Frontal cortex (tissue), 4 donors: ENCODE results near the gene CNKSR3. TPM values are rescaled to one million over a fixed set of nuclear protein-coding genes. Genes with fewer than 3 reads are reported as not detected.

ENCODE experiments used
- DNase-seq, 2 donors: peaks; one replicate each; pipeline ENCODE4 v3.0.0; 2012; ENCODE audit warnings: low spot score in 2 of 2
- FAIRE-seq: peaks from 2 replicates; lab custom pipeline; 2012; peaks lifted over from hg19 to GRCh38; lab: Jason Lieb, UNC
- total RNA-seq: library from RNA; depleted of rRNA; stranded (reverse); fragments of >200 nt; gene quantifications from one replicate; pipeline ENCODE4 v1.2.3, GENCODE V29; 2014
- donor health status: control.
- donor health status: control.
- donor health status: control.

Gene CNKSR3
- total RNA-seq, 1 donor from 2014 or later = 4.1 TPM

- FAIRE-seq (no peak), DNase-seq (no peak)
Observed at GRCh38 chr6:154461348-154461747, 49.1 kb downstream of the CNKSR3 start.

GRCh38 chr6:154460306-154461071 is 50.0 kb downstream of the CNKSR3 start:
- no peak for FAIRE-seq

GRCh38 chr6:154459513-154459912 is 51.0 kb downstream of the CNKSR3 start:
- FAIRE-seq = no peak
- no peak for DNase-seq

More at GRCh38 chr6:154460306-154461071, 50.0 kb downstream of the CNKSR3 start:
- DNase-seq = no peak

- DNase-seq (no peak), FAIRE-seq (no peak)
Observed at GRCh38 chr6:154458565-154459470, 51.7 kb downstream of the CNKSR3 start.

- FAIRE-seq = no peak
- DNase-seq = no peak
Observed at GRCh38 chr6:154457881-154458284, 52.6 kb downstream of the CNKSR3 start.

- FAIRE-seq (no peak), DNase-seq (no peak)
Observed at GRCh38 chr6:154457046-154457713, 53.3 kb downstream of the CNKSR3 start.

- FAIRE-seq (no peak), DNase-seq (no peak)
Observed at GRCh38 chr6:154453329-154453728, 57.2 kb downstream of the CNKSR3 start.

- DNase-seq (no peak), FAIRE-seq (no peak)
Observed at GRCh38 chr6:154450498-154450897, 60.0 kb downstream of the CNKSR3 start.

- no peak for FAIRE-seq
- DNase-seq = peak in 1 of 2 donors; percentile 37
Observed at GRCh38 chr6:154448448-154449096, 61.9 kb downstream of the CNKSR3 start.

- FAIRE-seq = no peak
- no peak for DNase-seq
Observed at GRCh38 chr6:154447954-154448353, 62.5 kb downstream of the CNKSR3 start.

GRCh38 chr6:154446984-154447383 is 63.5 kb downstream of the CNKSR3 start:
- FAIRE-seq = no peak

GRCh38 chr6:154445417-154445816 is 65.1 kb downstream of the CNKSR3 start:
- no peak for DNase-seq
- no peak for FAIRE-seq

More at GRCh38 chr6:154446984-154447383, 63.5 kb downstream of the CNKSR3 start:
- no peak for DNase-seq

GRCh38 chr6:154441995-154442310 is 68.5 kb downstream of the CNKSR3 start:
- FAIRE-seq (no peak), DNase-seq (no peak)

GRCh38 chr6:154440422-154441043 is 70.0 kb downstream of the CNKSR3 start:
- DNase-seq (no peak), FAIRE-seq (no peak)

GRCh38 chr6:154440022-154440421 is 70.5 kb downstream of the CNKSR3 start:
- FAIRE-seq (no peak), DNase-seq (no peak)

GRCh38 chr6:154438882-154439415 is 71.5 kb downstream of the CNKSR3 start:
- DNase-seq (no peak), FAIRE-seq (no peak)

GRCh38 chr6:154435400-154435945 is 75.0 kb downstream of the CNKSR3 start:
- DNase-seq (no peak), FAIRE-seq (no peak)

- FAIRE-seq = no peak
- DNase-seq = no peak
Observed at GRCh38 chr6:154434662-154435061, 75.8 kb downstream of the CNKSR3 start.
